SIG-M5 (cell line): Measurements from ENCODE around the gene SPATA9.
"Not testable (repeated sequence)": the region's sequence is repeated elsewhere in the genome, so short reads cannot be mapped to it uniquely, and the experiment has no call there.

Source experiments
- DNase-seq: peaks from one replicate; lab custom pipeline; 2025; lab: John Stamatoyannopoulos, UW

The SPATA9 gene

DNA sequence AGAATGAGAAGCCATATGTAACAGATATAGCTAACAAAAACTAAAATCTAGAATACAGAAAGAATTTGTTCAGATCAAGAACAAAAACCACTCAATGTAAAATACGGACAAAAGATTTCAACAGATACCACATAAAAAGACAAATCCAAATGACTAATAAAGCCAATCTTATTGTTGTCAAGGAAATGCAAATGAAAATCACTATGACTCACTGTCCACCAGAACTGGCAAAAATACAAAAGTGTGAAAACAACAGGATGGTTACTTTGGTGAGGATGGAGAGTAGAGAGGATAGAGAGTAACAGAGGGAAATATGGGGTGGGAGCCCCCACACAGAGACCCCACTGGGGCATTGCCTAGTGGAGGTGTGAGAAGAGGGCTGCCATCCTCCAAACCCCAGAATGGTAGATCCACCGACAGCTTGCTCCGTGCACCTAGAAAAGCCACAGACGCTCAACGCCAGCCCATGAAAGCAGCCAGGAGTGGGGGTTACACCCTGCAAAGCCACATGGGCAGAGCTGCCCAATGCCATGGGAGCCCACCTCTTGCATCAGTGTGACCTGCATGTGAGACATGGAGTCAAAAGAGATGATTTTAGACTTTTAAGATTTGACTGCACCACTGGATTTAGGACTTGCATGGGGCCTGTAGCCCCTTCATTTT, 33.1 kb upstream of the SPATA9 start:
- DNase-seq: no peak

DNA sequence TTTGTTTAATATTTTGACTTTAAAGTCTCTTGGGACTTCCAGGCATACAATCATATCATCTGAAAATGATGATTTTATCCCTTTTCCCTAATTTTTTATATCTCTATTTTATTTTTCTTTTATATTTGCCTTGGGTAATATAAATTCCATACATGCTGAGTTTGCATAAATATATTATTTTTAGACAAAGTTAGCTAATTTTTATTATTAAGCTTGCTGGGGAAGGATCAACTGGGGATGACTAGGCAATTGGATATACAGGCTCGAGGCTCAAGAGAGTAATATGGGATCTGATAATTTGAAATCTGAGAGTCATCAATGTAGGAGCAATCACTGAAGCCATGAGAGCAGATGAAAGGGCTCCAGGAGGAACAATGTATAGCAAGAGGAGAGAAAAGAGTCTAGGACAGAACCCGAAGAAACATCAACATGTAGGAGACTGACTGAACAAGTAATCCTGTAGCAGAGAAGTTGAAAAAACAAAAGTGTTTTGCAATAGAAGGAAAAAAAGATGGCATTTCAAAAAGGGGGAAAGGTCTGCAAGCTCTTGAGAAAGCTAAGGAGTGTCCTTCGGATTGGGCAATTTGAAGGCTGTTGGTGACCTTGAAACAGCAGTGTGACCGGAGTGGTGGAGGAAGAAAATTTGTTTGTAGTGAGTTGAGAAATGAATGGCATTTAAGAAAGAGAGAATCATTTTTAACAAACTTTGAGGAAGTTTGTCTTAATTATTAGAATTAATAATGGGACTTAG, 31.3 kb upstream of the SPATA9 start:
- no peak for DNase-seq

DNA sequence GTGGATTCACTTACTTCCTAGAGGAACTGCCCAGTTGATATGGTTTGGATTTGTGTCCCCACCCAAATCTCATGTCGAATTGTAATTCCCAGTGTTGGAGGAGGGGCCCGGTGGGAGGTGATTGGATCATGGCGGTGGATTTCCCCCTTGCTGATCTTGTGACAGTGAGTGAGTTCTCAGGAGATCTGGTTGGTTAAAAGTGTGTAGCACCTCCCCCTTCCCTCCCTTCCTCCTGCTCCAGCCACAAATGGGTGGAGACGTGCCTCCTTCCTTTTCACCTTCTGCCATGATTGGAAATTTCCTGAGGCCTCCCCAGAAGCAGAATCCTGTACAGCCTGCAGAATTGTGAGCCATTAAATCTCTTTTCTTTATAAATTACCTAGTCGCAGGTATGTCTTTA, 30.5 kb upstream of the SPATA9 start:
- not testable (repeated sequence) for DNase-seq

DNA sequence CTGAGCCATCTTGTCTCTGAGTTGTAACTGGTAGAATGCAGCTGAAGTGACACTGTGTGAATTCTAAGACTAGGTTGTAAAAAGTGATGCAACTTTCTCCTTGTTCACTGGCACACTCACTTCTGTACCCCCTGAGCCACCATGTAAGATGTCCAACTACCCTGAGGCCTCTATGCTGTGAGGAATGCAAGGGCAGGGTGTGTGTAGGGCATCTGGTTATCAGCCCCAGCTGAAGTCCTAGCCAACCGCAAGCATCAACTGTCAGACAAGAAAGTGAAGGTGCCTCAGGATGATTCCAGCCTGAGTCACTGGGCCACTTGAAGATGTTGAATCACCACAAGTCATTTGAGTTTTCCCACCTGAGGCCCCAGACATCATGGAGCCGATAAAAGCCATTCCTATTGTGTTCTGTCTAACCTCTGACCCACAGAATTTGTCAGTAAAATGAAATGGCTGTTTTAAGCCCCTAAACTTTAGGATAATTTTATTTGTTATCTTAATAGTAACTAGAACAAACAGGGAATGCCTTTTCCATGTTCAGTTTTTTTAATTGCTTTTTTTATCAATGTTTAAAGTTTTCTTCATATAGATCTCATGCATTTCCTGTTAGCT, 29.7 kb upstream of the SPATA9 start:
- DNase-seq: no peak

DNA sequence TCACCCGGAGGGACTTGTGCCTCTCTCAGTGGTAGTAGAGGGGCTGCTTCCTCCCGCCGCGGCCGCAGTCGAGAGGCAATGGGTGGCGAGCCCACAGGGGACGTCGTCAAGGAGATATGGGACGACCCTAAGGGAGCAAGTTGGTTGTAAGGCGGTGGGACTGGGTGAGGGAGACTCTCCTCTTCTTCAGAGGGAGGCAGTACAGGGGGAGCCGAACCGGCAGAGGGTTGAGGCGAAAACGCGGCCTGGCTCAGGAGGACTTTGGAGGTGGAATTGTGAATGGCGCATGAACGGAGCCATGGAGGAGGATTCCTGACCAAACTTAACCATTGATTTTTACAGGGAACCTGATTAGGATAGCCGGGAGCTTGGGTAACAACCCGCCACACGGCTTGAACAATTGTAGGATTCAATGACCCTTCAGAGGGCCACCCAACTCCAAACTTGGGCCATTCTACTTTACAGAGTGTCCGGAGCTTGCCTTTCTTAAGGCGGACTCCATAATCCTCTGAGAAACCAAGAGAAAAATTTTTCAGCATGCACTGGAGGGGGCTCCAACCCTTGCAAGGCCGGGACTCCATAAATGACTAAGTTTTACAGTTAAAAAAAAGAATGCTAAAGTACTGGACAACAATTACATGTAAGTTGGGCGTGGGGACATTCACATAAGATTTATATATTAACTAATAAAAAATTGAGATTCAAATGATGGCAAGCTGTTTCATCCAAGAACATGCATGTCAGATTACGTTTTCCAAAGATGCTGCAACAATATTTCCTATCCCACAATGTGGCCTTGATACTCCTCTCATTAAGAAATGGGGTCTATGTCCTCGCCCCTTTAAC, 28.9 kb upstream of the SPATA9 start:
- DNase-seq: no peak

DNA sequence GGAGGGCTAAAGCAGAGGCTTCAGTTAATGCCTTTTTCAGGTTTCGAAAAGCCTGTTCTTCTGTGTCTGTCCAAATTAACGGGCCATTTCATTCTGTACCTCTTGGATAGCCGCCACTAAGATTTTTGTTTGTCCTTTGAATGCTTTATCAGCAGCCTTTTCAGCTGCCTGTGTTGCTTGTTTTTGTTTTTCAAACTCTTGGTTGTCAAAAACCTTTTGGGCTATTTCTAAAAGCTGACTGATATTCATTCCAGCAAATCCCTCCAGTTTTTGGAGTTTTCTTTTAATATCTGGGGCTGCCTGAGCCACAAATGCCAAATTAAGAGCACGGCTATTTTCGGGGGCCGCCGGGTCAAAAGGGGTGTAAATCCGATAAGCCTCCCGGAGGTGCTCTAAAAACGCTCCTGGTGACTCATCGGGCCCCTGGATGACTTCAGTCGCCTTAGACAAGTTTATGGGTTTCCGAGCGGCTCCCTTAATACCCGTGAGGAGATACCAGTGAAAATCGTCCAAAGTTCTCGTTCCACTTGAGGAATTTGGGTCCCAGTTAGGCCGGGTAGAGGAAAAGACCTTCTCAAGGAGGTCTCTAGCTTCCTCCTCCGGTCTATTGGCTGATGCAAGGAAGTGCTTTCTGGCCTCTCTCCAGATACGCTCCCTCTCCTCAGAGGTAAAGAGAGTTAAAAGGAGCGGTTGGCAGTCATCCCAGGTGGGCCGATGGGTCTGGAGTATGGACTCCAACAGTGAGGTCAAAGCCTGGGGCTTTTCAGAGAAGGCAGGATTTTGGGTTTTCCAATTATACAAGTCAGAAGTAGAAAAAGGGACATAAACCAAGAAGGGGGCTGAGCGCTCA, 28.1 kb upstream of the SPATA9 start:
- not testable (repeated sequence) for DNase-seq

DNA sequence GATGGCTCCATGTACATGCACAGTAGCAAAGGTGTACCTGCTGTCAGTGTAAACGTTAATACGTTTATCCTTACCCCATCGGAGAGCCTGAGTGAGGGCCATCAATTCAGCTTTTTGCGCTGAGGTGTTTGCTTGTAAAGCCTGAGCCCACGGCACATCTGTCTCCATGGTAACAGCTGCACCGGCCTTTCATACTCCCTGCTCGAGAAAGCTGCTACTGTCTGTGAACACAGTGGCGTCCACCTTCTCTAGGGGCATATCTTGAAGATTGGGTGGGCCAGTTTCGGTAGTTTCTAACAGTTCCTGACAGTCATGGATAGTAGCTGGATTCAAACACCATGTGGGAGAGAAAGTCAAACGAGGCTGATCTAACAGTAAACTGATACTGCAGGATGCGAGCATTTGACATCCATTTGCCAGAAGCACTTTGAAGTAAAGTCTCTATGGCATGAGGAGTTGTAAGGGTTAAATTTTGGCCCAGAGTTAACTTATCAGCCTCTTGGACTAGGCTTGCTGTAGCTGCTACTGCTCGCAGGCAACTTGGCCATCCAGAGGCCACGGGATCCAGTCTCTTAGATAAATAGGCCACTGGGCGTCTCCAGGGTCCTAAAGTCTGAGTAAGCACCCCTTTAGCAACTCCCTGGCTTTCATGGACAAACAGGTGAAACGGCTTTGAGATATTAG, 27.3 kb upstream of the SPATA9 start:
- no peak for DNase-seq

DNA sequence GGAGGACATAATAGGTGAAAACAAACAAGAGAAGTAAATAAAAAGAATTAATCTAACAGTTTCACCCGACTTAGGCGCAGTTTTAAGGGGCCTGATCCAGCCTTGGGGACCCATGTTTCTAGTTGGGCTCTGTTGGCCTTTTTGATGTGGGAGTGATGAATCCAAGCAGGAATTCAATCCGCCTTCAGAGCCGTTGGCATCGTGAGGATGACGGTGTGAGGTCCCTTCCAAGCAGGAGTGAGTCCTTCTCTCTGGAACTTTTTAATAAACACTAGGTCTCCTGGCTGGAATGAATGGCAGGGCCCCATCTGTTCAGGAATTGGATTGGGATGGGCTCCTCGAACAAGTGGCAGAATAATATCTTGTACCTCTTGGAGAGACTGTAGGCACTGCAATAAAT, 26.1 kb upstream of the SPATA9 start:
- DNase-seq: no peak

DNA sequence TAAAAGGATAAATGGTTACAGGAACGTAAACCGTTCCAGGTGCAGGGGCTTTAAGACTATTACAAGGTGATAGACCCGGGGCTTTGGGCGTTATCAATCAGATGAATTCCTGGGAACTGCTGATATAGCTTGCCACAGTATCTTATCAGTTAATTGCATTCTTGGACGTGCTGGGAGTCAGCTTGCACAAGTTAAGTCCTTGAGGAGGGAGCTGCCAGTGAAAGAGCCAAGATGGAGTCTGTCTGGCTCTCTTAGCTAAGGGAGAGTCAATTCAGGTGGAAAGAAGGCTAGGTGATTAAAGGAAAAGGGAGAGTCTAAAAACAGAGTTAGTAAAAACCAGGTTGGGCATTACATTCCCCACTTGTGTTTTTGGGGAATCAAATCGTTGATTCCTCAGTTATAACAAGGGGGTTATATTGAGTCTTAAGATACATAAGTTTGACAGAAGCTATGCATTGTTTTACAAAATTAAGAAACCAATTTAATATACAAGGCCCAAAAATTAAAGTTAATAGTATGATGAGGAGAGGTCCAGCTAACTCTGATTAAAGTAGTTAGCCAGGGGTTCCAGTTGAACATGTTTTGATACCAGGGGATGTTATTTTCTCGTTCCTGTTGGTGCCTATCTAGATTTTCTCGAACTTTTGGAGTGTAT, 24.9 kb upstream of the SPATA9 start:
- DNase-seq: not testable (repeated sequence)

DNA sequence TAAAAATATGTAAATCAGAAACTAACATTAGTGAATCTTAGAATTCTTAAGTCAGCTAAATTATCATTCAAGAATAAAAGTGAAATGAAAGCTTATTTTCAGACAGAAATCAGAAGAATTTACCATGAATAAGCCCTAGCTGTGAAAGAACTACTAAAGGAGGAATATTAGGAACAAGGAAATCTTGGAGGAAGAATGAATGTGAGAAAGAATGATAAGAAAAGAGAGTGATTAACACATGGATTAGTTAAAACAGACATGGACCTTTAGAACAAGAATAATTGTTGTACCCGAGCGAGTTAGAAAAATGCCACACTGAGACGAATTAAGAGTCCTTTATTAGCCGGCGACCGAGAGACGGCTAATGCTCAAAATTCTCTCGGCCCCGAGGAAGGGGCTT, 24.3 kb upstream of the SPATA9 start:
- no peak for DNase-seq

DNA sequence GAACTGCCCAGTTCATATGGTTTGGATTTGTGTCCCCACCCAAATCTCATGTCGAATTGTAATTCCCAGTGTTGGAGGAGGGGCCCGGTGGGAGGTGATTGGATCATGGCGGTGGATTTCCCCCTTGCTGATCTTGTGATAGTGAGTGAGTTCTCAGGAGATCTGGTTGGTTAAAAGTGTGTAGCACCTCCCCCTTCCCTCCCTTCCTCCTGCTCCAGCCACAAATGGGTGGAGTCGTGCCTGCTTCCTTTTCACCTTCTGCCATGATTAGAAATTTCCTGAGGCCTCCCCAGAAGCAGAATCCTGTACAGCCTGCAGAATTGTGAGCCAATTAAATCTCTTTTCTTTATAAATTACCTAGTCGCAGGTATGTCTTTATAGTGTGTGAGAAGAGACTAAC, 23.4 kb upstream of the SPATA9 start:
- not testable (repeated sequence) for DNase-seq

DNA sequence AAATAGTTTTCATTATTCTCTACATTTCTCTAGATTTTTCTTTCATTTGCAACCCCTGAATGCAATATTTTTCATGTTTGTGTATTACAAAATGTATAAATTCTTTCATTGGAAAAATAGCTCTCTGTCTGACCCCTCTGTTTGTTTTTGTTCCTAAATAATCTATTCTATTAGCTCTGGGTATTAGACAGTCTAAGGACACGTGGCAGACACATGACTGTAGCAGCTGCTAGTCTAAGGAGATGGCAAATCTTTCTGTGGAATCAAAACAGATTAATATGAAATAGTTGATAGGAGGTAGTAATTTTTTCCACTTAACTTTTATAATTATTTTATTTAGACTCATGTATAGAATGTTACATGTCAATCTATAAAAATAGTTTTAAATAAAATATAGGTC, 21.4 kb upstream of the SPATA9 start:
- no peak for DNase-seq

DNA sequence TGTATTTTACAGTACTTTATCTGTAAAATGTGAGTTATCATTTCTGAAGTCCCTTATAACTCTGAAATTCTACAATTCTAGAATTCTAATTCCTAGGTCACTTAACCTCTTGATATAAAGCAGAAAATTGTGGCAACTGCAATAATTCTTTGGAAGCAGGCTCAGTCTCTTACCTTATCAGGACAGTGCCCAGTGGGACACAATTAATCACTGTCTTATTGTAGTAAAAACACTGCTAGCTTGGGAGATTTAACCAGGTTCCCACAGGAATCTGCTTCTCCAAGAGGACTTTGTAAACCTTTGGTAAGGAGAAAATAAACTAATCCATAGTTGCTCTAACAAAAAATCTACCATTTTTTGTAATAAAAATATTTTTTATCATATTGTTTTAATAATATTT, 18.3 kb upstream of the SPATA9 start:
- DNase-seq: no peak

DNA sequence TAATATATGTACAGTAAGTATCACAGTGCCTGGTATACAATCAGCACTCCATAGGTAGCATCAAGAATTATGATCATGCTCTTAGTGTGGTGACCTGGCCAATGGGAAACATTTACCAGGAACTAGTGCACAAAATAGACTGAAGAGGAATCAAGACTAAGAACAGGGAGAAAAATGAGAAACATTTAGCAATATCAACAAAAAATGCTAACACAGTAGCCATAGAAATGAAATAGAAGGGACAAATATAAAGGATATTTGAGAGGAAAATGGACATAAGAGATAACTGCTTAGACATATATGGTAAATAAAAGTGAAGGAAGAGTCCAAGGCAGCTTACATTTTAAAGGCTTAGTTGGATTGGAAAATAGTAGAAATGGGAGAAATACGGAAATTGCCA, 16.5 kb upstream of the SPATA9 start:
- DNase-seq: no peak

DNA sequence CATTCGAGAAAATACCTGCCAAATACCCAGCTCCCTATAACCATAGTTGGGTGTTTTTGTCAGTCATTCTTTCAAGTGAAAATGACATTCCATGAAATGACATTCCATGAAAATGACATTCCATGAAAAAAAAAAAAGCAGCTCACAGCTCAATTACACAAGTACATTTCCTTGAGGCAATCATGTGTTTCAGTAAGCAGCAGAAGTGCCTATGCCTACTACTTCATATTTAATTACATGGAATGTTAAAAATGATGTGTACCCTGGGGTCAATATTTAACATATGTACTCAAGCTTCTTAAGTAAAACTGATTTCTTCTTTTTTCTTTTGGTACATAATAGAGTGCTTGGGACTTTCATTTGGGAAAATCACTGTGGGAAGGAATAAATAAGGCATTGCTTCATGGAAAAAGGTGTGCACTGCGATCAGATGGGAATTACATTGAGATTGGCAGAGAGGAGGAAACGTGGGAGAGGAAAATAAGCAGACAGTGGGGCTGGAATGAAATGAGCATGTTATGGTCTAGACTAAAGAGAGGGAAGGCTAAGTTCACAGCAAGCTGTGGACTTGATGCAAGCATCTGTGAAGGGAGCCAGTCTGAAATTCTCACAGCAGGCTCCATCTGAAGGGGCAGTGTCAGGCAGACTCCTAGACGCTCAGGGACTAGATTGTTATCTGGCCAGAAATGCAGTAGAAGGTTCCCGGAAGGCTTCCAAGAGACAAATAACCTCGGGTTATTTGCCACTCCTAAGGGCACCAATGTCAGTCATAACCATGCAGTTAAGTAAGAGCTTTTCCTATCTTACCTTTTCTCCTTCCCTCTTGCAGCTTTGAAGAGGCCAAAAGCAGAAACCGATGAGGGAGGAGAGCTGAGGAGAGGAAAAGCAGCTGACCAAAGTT, 15.2 kb upstream of the SPATA9 start:
- DNase-seq: no peak

DNA sequence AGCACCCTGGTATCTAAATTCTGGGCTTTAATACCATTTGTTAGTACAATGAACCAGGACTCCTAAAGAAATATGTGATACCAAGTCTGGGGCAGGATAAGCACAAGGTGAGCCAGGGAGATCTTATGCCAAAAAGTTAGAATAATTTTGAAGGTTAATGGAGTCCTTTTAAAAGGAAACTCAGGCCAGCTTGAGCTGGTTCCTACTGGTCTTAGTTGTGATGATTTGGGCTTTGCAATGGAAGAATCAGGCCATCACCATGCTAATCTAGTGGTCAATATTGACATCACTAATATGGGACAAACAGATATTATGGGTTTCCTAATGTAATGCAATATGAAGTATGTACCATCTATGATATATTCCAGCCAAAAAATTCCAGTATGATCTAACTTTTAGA, 7.5 kb upstream of the SPATA9 start:
- DNase-seq: no peak

DNA sequence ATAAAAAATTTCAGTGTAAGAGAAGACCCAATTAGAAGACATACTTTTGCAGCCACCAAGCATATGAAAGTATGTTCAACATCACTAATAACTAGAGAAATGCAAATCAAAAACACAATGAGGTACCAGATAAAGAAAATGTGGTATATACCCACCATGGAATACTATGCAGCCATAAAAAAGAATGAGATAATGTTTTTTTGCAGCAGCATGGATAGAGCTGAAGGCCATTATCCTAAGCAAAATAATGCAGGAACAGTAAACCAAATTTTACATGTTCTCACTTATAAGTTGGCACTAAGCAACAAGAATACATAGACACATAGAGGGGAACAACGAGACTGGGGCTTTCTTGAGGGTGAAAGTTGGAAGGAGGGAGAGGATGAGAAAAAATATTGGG, 6.9 kb upstream of the SPATA9 start:
- no peak for DNase-seq

DNA sequence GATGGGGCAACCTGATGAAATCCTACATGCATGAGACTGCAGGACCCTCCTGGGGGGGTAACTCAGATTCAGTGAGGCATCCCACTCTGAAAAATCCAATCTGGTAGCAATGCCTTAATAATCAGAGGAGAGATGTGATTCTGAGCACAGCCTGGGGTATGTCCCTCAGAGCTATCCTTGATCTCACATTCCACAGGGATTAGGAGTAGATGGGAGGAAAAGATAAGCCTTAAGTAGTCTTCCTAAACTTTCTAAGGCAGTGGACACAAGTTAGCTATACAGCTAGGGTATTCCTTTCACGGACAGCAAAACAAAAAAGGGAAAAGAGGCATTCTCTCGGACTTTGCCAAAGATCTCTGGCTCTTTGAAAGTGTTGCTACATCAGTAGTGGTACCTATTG, 3.9 kb upstream of the SPATA9 start:
- DNase-seq: no peak

DNA sequence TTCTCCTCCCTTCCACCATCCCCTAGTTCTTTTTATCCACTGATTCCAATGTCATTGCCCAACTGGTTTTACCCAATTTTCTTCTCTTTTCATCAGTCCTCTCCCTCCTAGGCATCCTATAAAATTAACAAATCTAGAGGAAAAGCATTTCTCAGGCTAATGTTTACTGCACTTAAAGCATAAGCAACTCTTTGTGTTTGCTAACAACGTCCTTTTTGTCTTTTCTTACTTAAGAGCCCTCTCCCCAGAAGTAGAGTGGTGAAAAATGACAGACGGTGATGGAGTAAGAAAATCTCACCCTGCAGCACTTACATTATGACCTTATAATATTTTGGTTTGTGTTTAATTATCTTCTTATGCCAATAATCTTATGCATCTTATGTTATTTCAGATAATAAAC, 1.6 kb upstream of the SPATA9 start:
- no peak for DNase-seq
